Measurements from ENCODE around the gene CYP3A7.

DNA sequence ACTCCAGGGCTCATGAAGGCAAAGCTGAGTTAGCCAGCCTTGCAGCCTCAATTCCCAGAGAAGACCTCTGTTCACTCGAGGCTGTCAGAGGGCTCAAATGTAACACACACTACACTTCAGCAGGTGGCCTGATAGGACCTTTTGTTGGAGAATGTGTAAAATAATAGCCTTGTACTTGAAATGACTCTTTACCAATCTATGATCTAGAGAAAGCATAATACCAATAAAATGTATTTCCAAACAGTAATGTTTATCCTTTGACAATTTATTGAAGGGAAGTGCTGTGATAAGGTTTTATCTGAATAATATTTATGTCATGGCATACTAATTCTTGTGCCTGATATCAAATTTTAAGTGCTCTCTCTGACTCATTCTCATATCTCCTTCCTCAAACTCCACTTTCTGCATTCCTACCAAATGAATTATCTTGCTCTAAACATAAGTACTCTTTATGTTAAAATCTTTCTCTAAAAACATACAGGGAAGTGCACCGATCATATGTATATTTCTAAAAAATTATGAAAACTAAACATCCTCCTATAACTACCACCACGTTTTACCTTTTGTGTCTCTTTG, 20.9 kb downstream of the CYP3A7 start:
- TF ChIP-seq, protein P1, sequence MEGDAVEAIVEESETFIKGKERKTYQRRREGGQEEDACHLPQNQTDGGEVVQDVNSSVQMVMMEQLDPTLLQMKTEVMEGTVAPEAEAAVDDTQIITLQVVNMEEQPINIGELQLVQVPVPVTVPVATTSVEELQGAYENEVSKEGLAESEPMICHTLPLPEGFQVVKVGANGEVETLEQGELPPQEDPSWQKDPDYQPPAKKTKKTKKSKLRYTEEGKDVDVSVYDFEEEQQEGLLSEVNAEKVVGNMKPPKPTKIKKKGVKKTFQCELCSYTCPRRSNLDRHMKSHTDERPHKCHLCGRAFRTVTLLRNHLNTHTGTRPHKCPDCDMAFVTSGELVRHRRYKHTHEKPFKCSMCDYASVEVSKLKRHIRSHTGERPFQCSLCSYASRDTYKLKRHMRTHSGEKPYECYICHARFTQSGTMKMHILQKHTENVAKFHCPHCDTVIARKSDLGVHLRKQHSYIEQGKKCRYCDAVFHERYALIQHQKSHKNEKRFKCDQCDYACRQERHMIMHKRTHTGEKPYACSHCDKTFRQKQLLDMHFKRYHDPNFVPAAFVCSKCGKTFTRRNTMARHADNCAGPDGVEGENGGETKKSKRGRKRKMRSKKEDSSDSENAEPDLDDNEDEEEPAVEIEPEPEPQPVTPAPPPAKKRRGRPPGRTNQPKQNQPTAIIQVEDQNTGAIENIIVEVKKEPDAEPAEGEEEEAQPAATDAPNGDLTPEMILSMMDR (IDR thresholded peaks at IDR 0.05 in 8 of 11, conservative IDR thresholded peaks at IDR 0.05 in 3 of 11), result no peak
- TF ChIP-seq POLR2AphosphoS5 (IDR thresholded peaks at IDR 0.05) (no peak), POLR2A (IDR thresholded peaks at IDR 0.05) (no peak)

Measured in spleen (tissue), 7 donors.